Osteoblast (primary cell): ENCODE measurements around the gene ATP2B2. TPM values are rescaled to one million over a fixed set of nuclear protein-coding genes. Genes with fewer than 3 reads are reported as not detected.

Experiments
- DNase-seq: peaks from one replicate; pipeline ENCODE4 v3.0.0; 2011; ENCODE audit warnings: low spot score, mixed read lengths; ENCODE audit not compliant: insufficient read length; ENCODE audit errors: missing footprints
- H2AFZ ChIP-seq: 2 replicates; pipeline ENCODE4 v1.6.0; 2011; ENCODE audit warnings: mild to moderate bottlenecking, low read length
- H3K27ac ChIP-seq: 2 replicates; pipeline ENCODE4 v1.5.1; 2011; ENCODE audit warnings: mild to moderate bottlenecking, low read depth, low read length, moderate library complexity
- H3K27me3 ChIP-seq: 2 replicates; pipeline ENCODE4 v1.6.0; 2012; ENCODE audit warnings: mild to moderate bottlenecking, control low read depth, inconsistent platforms, low read length, moderate library complexity; ENCODE audit not compliant: insufficient read depth
- H3K36me3 ChIP-seq: 2 replicates; pipeline ENCODE4 v1.5.1; 2011; ENCODE audit warnings: mild to moderate bottlenecking, low read length, control low read depth, moderate library complexity; ENCODE audit not compliant: insufficient read depth
- H3K4me1 ChIP-seq: 2 replicates; pipeline ENCODE4 v1.5.1; 2011; ENCODE audit warnings: mild to moderate bottlenecking, low read length, control low read depth, moderate library complexity; ENCODE audit not compliant: insufficient read depth
- H3K4me2 ChIP-seq: 2 replicates; pipeline ENCODE4 v1.6.0; 2011; ENCODE audit warnings: mild to moderate bottlenecking, low read length; ENCODE audit not compliant: insufficient read depth
- H3K4me3 ChIP-seq: fragments of 200-600 bp; sonication (generic); 3 replicates; pipeline ENCODE4 v1.5.1; 2012; ENCODE audit warnings: mild to moderate bottlenecking, low read length, inconsistent platforms; ENCODE audit not compliant: insufficient read depth
- H3K79me2 ChIP-seq: 2 replicates; pipeline ENCODE4 v1.6.0; 2012; ENCODE audit warnings: mild to moderate bottlenecking, low read length, control low read depth, inconsistent platforms; ENCODE audit not compliant: insufficient read depth
- H3K9me3 ChIP-seq: 2 replicates; pipeline ENCODE4 v1.5.1; 2011; ENCODE audit warnings: low read depth, low read length, control low read depth
- H4K20me1 ChIP-seq: 2 replicates; pipeline ENCODE4 v1.6.0; 2012; ENCODE audit warnings: mild to moderate bottlenecking, low read length, control low read depth; ENCODE audit not compliant: insufficient read depth
- total RNA-seq: library from RNA; depleted of rRNA; stranded (reverse); fragments of >200 nt; gene quantifications from 2 replicates; pipeline ENCODE4 v1.2.3, GENCODE V29; 2012
- TF ChIP-seq, protein P1 (sequence below): IDR thresholded peaks from 2 replicates; pipeline ENCODE4 v1.5.1; 2011; ENCODE audit warnings: mild to moderate bottlenecking, low read depth, low read length, moderate library complexity; ENCODE audit errors: extremely low read depth

The ATP2B2 gene
- total RNA-seq, 1 donor = not detected

DNA sequence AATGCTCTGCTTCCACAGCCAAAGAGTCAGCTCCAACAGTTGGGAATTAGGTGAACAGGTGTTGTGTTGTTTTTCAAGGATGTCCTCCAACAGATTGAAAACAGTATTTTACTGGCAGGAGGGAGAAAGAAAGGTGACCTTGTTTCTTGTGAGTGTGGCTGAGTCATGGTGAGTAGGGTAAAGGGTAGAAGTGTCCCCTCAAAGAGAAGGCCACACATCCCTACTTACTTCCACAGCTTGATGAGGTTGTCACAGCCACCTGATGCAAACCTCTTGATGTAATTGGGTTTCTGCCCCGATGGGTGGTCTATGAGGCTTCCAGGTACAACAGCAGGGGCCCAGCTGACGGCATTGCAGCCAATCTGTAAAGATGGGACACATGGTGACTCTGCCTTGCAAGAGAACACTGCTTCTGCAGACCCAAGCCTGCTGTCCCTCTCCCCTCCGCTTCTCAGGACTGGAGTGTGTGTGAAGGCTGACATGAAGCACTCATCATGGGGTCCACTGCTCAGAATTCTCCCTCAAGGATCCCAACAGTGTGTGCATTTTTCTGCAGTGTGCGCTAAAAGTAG, 200.0 kb downstream of the ATP2B2 start:
- H3K9me3 ChIP-seq = no peaks in the 10 kb centered on the region
- H3K27ac ChIP-seq = no peak overlapping the region
- TF ChIP-seq, protein P1, sequence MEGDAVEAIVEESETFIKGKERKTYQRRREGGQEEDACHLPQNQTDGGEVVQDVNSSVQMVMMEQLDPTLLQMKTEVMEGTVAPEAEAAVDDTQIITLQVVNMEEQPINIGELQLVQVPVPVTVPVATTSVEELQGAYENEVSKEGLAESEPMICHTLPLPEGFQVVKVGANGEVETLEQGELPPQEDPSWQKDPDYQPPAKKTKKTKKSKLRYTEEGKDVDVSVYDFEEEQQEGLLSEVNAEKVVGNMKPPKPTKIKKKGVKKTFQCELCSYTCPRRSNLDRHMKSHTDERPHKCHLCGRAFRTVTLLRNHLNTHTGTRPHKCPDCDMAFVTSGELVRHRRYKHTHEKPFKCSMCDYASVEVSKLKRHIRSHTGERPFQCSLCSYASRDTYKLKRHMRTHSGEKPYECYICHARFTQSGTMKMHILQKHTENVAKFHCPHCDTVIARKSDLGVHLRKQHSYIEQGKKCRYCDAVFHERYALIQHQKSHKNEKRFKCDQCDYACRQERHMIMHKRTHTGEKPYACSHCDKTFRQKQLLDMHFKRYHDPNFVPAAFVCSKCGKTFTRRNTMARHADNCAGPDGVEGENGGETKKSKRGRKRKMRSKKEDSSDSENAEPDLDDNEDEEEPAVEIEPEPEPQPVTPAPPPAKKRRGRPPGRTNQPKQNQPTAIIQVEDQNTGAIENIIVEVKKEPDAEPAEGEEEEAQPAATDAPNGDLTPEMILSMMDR = no peak
- peaks cover 22% of the 10 kb centered on the region for H4K20me1 ChIP-seq
- H2AFZ ChIP-seq = no peak overlapping the region
- H3K4me3 ChIP-seq = no peak overlapping the region
- no peaks in the 10 kb centered on the region for H3K79me2 ChIP-seq
- H3K4me1 ChIP-seq = no peaks in the 10 kb centered on the region
- DNase-seq = no peak
- H3K4me2 ChIP-seq = no peak overlapping the region
- no peaks in the 10 kb centered on the region for H3K27me3 ChIP-seq
- peaks cover 95% of the 10 kb centered on the region for H3K36me3 ChIP-seq

DNA sequence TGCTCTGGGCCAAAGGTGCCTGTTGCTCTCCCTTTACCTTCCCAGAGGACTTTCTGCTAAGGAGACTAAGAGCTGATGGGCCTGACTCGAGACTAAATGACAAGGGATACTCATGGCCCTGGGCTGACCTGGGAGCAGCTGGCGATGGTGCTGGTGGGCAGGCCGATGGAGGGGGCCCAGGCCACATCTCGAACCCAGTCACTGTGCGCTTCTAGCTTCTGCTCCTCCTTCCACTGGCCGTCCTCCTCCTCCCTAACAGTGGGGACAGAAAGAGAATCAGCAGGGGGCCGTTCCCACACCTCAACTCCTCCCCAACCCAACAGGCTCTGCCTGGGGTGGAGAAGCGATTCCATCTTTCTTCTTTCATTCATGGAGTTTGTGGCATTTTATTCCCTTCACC, 200.5 kb downstream of the ATP2B2 start:
- Histone ChIP-seq H3K36me3 (peaks cover 96% of the 10 kb centered on the region), H3K27me3 (no peaks in the 10 kb centered on the region), H2AFZ (no peak overlapping the region), H3K79me2 (no peaks in the 10 kb centered on the region), H3K4me1 (no peaks in the 10 kb centered on the region), H3K4me2 (no peak overlapping the region), H3K27ac (no peak overlapping the region), H3K9me3 (no peaks in the 10 kb centered on the region), H4K20me1 (peaks cover 22% of the 10 kb centered on the region), H3K4me3 (no peak overlapping the region)
- no peak for DNase-seq
- TF ChIP-seq, protein P1 = no peak

DNA sequence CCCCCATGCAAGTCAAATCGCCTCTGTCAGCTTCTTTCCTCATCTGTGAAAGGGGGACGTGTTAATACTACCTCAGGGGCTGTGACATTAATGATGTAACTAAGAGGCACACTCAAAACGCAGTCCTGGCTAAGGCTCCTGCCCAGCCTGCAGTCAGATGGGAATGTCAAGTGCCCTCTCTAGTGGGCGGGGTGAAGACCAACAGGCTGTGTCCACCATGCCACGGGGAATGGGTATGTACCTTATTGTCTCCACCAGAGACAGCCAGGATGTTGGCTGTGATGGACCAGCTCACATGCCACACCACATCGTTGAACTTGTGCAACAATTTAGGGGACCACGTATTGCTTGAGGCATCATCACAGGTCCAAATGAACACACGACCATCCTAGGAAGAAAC, 201.6 kb downstream of the ATP2B2 start:
- no peak overlapping the region for H2AFZ ChIP-seq
- H3K4me2 ChIP-seq = no peak overlapping the region
- no peak for DNase-seq
- no peaks in the 10 kb centered on the region for H3K27me3 ChIP-seq
- no peak overlapping the region for H3K4me3 ChIP-seq
- H3K27ac ChIP-seq = no peak overlapping the region
- TF ChIP-seq, protein P1 = no peak
- H3K9me3 ChIP-seq = no peaks in the 10 kb centered on the region
- no peaks in the 10 kb centered on the region for H3K4me1 ChIP-seq
- peaks cover 22% of the 10 kb centered on the region for H4K20me1 ChIP-seq
- peaks cover 92% of the 10 kb centered on the region for H3K36me3 ChIP-seq
- no peaks in the 10 kb centered on the region for H3K79me2 ChIP-seq

DNA sequence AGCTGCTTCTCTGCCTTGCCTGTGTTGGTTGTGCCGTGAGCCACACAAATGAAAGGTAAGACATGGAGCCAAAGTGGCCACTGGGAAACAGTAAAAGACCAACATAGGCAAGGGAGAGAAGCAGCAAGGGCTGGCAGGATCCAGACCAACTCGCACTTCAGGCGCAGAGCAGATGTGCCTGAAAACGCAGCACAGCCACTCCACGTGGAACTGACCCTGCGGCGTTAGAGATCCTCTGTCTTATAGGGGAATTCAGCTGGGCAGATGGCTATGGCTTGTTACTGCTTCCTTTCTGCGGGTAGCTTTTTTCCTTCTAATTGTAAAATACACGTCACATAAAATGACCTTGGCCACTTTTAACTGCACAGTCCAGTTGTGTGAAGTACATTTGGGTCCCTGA, 202.3 kb downstream of the ATP2B2 start:
- DNase-seq = no peak
- Histone ChIP-seq H3K79me2 (no peaks in the 10 kb centered on the region), H4K20me1 (peaks cover 20% of the 10 kb centered on the region), H3K9me3 (no peaks in the 10 kb centered on the region), H3K4me1 (no peaks in the 10 kb centered on the region), H3K36me3 (peaks cover 85% of the 10 kb centered on the region), H3K27ac (no peak overlapping the region), H3K4me2 (no peak overlapping the region), H3K4me3 (no peak overlapping the region), H2AFZ (no peak overlapping the region), H3K27me3 (no peaks in the 10 kb centered on the region)
- TF ChIP-seq, protein P1 = no peak
